ENCODE data around the gene SCMH1. TPM values are rescaled to one million over a fixed set of nuclear protein-coding genes. Genes with fewer than 3 reads are reported as not detected.

Gene SCMH1
- polyA plus RNA-seq, 1 of the 3 experiments (the other 2 are of a cell fraction): 38.5 TPM

- TF ChIP-seq, protein P1, sequence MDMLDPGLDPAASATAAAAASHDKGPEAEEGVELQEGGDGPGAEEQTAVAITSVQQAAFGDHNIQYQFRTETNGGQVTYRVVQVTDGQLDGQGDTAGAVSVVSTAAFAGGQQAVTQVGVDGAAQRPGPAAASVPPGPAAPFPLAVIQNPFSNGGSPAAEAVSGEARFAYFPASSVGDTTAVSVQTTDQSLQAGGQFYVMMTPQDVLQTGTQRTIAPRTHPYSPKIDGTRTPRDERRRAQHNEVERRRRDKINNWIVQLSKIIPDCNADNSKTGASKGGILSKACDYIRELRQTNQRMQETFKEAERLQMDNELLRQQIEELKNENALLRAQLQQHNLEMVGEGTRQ (IDR thresholded peaks at IDR 0.05; ENCODE audit: borderline replicate concordance, low read depth, low read length): no peak
- no peak for TF ChIP-seq RCOR1 (IDR thresholded peaks at IDR 0.05; ENCODE audit: low read length)
Observed at GRCh38 chr1:41226815-41227434, 15.2 kb downstream of the SCMH1 start (continued).

DNA sequence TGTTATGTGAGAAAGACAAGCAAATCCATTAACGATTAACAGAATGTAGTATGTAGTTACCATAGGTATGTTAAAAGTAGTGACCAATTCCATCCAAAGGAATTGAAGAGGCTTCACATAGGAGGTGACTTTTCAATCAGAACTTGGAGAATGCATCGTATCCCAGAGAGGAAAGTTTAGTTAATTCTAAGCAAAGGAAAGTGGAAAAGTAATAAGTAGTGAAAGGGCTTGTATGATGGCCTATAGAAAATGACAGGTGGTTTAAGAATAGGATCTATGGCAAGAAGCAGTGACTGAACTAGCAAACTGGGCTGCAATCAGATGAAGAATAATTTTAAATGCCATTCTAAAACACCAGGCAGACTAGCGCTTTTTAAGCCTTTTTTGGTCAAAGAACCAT lies 16.6 kb downstream of the SCMH1 start:
- Histone ChIP-seq H3K9ac (no peak overlapping the region), H3K9me2 (no peaks in the 10 kb centered on the region), H2AFZ (ENCODE audit: low read depth) (no peak overlapping the region), H4K20me1 (ENCODE audit: insufficient read depth) (peaks cover 6% of the 10 kb centered on the region), H3K4me1 (ENCODE audit: control insufficient read depth in 1 of 2, insufficient read depth in 2 of 2, low read depth in 1 of 2, low read length in 1 of 2) (no peaks in the 10 kb centered on the region; a peak in 2 of 4 replicates), H3F3A (replicated peaks; ENCODE audit: insufficient read depth) (peaks cover 2% of the 10 kb centered on the region), H3K27me3 (ENCODE audit: insufficient read depth) (no peaks in the 10 kb centered on the region), H3K4me3 (ENCODE audit: low read depth in 2 of 2, low read length in 1 of 2) (no peak overlapping the region), H3K4me2 (no peak overlapping the region), H3K27ac (ENCODE audit: low read depth in 2 of 2, low read length in 1 of 2) (no peak overlapping the region), H3K9me3 (no peaks in the 10 kb centered on the region), H3K36me3 (replicated peaks in 1 of 2; ENCODE audit: control insufficient read depth in 1 of 2, insufficient read depth in 2 of 2, low read length in 1 of 2) (peaks cover 0 to 1% of the 10 kb centered on the region in 2 experiments), H3K79me2 (ENCODE audit: insufficient read depth) (peaks cover 53% of the 10 kb centered on the region)
- TF ChIP-seq SMC3 (IDR thresholded peaks at IDR 0.05; ENCODE audit: low read depth, low read length) (no peak), NRF1 (IDR thresholded peaks at IDR 0.05; ENCODE audit: low read depth, low read length) (no peak), TEAD4 (IDR thresholded peaks at IDR 0.05; ENCODE audit: borderline replicate concordance, insufficient read depth) (no peak), GATA2 (CRISPR knock-in tag; IDR thresholded peaks at IDR 0.05) (no peak)
- TF ChIP-seq, protein P1 (IDR thresholded peaks at IDR 0.05; ENCODE audit: borderline replicate concordance, low read depth, low read length): no peak
- ChIA-PET CTCF (no interaction called here), POLR2A (no interaction called here)
- no peak for DNase-seq
- WGBS (ENCODE audit: low lambda C conversion rate): 64% methylated on average over 3 of the region's 3 CpGs

DNA sequence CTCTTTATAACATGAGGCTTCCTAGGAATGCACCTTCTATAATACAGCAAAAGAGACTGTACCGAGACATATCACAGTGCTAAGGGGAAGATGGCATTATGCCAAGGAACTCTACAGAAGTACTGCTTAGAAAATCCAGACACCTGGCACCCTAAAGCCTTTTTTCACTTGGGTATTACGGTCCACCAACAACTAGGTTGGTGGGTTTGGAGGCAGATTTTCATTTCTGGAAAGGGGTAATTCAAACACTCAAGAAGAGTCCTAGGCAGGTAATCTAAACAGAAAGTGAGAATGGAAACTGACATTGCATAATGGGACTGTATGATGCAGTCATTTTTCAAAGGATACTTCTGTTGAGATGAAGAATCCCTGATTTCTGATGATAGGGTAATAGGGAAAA lies 19.6 kb downstream of the SCMH1 start:
- no peak overlapping the region for H3K9ac ChIP-seq
- 79% methylated on average over 2 of the region's 2 CpGs for WGBS (ENCODE audit: low lambda C conversion rate)
- no peak overlapping the region for H3K4me2 ChIP-seq
- no peaks in the 10 kb centered on the region for H3K27me3 ChIP-seq (ENCODE audit: insufficient read depth)
- H4K20me1 ChIP-seq (ENCODE audit: insufficient read depth): peaks cover 6% of the 10 kb centered on the region
- POLR2A ChIA-PET: no interaction called here
- no peaks in the 10 kb centered on the region; a peak in 2 of 4 replicates for H3K4me1 ChIP-seq (ENCODE audit: control insufficient read depth in 1 of 2, insufficient read depth in 2 of 2, low read depth in 1 of 2, low read length in 1 of 2)
- H3K9me2 ChIP-seq: no peaks in the 10 kb centered on the region
- DNase-seq: no peak
- H2AFZ ChIP-seq (ENCODE audit: low read depth): no peak overlapping the region
- CTCF ChIA-PET: no interaction called here
- H3F3A ChIP-seq (replicated peaks; ENCODE audit: insufficient read depth): no peaks in the 10 kb centered on the region
- H3K27ac ChIP-seq (ENCODE audit: low read depth in 2 of 2, low read length in 1 of 2): no peak overlapping the region
- no peaks in the 10 kb centered on the region for H3K9me3 ChIP-seq
- peaks cover 5 to 17% of the 10 kb centered on the region in 2 experiments for H3K36me3 ChIP-seq (replicated peaks in 1 of 2; ENCODE audit: control insufficient read depth in 1 of 2, insufficient read depth in 2 of 2, low read length in 1 of 2)
- H3K79me2 ChIP-seq (ENCODE audit: insufficient read depth): peaks cover 38% of the 10 kb centered on the region
- no peak overlapping the region for H3K4me3 ChIP-seq (ENCODE audit: low read depth in 2 of 2, low read length in 1 of 2)
- no peak for TF ChIP-seq FOXM1 (IDR thresholded peaks at IDR 0.05; ENCODE audit: low read depth)
- no peak for TF ChIP-seq CHD2 (IDR thresholded peaks at IDR 0.05; ENCODE audit: low read length, partially characterized antibody)
- TF ChIP-seq, protein P1 (IDR thresholded peaks at IDR 0.05; ENCODE audit: borderline replicate concordance, low read depth, low read length): no peak
- TF ChIP-seq MAX (IDR thresholded peaks at IDR 0.05; ENCODE audit: low read depth): no peak
- TF ChIP-seq, protein P2, sequence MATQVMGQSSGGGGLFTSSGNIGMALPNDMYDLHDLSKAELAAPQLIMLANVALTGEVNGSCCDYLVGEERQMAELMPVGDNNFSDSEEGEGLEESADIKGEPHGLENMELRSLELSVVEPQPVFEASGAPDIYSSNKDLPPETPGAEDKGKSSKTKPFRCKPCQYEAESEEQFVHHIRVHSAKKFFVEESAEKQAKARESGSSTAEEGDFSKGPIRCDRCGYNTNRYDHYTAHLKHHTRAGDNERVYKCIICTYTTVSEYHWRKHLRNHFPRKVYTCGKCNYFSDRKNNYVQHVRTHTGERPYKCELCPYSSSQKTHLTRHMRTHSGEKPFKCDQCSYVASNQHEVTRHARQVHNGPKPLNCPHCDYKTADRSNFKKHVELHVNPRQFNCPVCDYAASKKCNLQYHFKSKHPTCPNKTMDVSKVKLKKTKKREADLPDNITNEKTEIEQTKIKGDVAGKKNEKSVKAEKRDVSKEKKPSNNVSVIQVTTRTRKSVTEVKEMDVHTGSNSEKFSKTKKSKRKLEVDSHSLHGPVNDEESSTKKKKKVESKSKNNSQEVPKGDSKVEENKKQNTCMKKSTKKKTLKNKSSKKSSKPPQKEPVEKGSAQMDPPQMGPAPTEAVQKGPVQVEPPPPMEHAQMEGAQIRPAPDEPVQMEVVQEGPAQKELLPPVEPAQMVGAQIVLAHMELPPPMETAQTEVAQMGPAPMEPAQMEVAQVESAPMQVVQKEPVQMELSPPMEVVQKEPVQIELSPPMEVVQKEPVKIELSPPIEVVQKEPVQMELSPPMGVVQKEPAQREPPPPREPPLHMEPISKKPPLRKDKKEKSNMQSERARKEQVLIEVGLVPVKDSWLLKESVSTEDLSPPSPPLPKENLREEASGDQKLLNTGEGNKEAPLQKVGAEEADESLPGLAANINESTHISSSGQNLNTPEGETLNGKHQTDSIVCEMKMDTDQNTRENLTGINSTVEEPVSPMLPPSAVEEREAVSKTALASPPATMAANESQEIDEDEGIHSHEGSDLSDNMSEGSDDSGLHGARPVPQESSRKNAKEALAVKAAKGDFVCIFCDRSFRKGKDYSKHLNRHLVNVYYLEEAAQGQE (IDR thresholded peaks at IDR 0.05; ENCODE audit: low read depth, low read length): no peak
- TF ChIP-seq, protein P3, sequence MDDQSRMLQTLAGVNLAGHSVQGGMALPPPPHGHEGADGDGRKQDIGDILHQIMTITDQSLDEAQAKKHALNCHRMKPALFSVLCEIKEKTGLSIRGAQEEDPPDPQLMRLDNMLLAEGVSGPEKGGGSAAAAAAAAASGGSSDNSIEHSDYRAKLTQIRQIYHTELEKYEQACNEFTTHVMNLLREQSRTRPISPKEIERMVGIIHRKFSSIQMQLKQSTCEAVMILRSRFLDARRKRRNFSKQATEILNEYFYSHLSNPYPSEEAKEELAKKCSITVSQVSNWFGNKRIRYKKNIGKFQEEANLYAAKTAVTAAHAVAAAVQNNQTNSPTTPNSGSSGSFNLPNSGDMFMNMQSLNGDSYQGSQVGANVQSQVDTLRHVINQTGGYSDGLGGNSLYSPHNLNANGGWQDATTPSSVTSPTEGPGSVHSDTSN (IDR thresholded peaks at IDR 0.05): no peak
- no peak for TF ChIP-seq RAD21 (IDR thresholded peaks at IDR 0.05; ENCODE audit: low read length)
- no peak for TF ChIP-seq CTCF (IDR thresholded peaks at IDR 0.05)

Measured in SK-N-SH (cell line).